Immature natural killer cell (primary cell): Measurements from ENCODE around the gene SEC16B. TPM values are rescaled to one million over a fixed set of nuclear protein-coding genes. Genes with fewer than 3 reads are reported as not detected.

ENCODE experiments used
- DNase-seq, 3 donors: peaks; one replicate each; pipeline ENCODE4 v3.0.0; 2022; ENCODE audit warnings: mixed read lengths in 1 of 3
- H3K27ac Mint-ChIP-seq, 6 donors: one replicate each; pipeline ENCODE4 v1.8.0; 2020; ENCODE audit warnings: mixed read lengths in 6 of 6, mild to moderate bottlenecking in 5 of 6, inconsistent platforms in 4 of 6, moderate library complexity in 3 of 6
- H3K27me3 Mint-ChIP-seq, 3 donors: one replicate each; pipeline ENCODE4 v1.8.0; 2020 to 2021; ENCODE audit warnings: low read depth in 3 of 3, mild to moderate bottlenecking in 3 of 3, mixed read lengths in 3 of 3, moderate library complexity in 3 of 3, inconsistent platforms in 1 of 3
- H3K36me3 Mint-ChIP-seq, 3 donors: one replicate each; pipeline ENCODE4 v1.8.0; 2020; ENCODE audit warnings: mixed read lengths in 3 of 3, inconsistent platforms in 2 of 3, mild to moderate bottlenecking in 2 of 3
- H3K4me1 Mint-ChIP-seq, 2 donors: one replicate each; pipeline ENCODE4 v1.8.0; 2020; ENCODE audit warnings: inconsistent platforms in 2 of 2, mild to moderate bottlenecking in 2 of 2, mixed read lengths in 2 of 2, moderate library complexity in 1 of 2
- H3K4me3 Mint-ChIP-seq, 5 donors: one replicate each; pipeline ENCODE4 v1.8.0; 2020; ENCODE audit warnings: mild to moderate bottlenecking in 5 of 5, mixed read lengths in 5 of 5, inconsistent platforms in 3 of 5, moderate library complexity in 3 of 5
- H3K9me3 Mint-ChIP-seq, 6 donors: one replicate each; pipeline ENCODE4 v1.8.0; 2020; ENCODE audit warnings: mild to moderate bottlenecking in 6 of 6, mixed read lengths in 6 of 6, inconsistent platforms in 4 of 6, moderate library complexity in 3 of 6
- polyA plus RNA-seq, 3 donors: library from polyadenylated mRNA; unstranded; fragments of 300-500 nt; fragmentation: Illumina TruSeq; gene quantifications; one replicate each; pipeline ENCODE4 v1.2.3, GENCODE V29; 2021

Gene SEC16B
- polyA plus RNA-seq, 3 donors from 2014 or later, result 0.21 TPM; not detected in 2

DNA sequence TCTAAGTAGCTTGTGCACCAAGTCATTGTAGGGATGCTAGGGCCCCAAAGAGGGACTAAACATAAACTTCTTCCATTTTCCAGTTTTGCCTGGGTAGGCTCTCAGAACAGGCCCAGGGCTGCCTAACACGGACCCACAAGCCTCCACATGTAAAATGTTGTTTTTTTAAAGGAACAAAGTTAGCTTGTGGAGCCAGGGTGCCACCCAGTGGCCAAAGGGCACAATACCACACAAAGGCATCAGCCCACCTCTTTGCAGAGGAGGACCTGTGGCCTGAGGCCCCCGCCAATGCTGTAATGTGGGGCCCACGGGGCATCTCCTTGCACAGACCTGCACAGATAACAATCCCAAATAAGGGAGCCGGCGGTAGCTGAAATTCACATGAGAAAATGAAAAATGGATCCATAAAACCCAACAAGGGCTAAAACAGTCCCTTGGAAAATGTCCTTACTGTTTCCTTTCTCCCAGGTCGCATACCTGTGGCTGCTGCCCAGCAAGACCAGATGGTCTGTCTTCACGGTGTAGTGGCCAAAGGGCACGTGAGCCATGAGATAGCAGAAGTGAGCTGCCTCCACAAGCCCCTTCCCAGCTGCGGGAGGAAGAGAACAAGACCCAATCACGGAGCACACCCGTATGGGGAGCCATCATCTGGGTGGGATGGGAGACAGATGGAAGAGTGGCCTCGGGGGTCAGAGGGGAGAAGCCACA, 23.8 kb downstream of the SEC16B start:
- Mint-ChIP-seq H3K4me1 (no peaks in the 10 kb centered on the region), H3K36me3 (no peaks in the 10 kb centered on the region), H3K4me3 (no peak overlapping the region), H3K27ac (no peak overlapping the region), H3K9me3 (peaks cover 0 to 4% (median 0%) of the 10 kb centered on the region in 6 donors), H3K27me3 (peaks cover 0 to under 1% (median 0%) of the 10 kb centered on the region in 3 donors)
- DNase-seq, result no peak

DNA sequence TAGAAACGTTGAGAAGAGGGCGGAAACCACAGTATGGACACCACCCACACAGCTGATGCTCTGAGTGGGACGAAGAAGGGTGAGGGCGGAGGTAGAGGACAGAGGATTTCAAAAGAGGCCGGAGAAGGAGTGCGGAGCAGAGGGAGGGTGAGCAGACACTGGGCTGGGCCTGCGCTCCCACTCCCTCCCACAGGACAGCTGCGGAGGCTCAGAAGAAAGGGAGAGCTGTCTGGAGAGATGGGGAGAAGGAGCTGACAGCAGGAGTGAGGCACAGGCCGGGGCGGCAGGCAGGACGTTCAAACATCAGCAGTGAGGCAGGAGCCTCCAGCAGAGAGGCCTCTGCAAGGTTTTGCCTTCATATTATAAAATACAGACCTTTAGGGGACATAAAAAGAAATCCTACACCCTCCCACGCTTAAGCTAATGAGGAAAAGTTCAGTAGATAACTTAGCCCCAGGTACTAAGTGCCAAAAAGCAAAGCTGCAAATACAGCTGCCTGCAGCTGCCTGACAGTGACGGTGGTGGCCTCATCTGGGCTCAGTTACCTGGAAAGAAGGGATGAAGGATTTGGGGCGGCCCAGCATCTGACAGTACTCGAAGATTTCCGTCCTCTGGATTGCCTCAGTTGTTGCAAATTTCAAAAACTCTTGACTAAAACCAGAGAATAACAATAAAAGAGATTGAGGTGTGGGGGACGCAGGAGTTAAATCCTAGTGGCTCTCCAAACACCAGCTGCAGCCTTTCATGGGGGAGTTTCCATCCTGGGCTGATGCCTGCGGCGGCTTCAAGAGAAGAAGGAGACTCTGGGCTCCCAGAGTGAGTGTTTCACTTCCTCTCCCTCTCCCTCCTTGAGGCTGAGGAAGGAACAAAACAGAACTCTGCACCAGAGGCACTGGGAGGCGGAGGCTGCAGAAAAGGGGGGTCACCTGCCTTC, 25.6 kb downstream of the SEC16B start:
- Mint-ChIP-seq H3K9me3 (peaks cover 0 to 4% (median 0%) of the 10 kb centered on the region in 6 donors), H3K4me3 (no peak overlapping the region), H3K36me3 (no peaks in the 10 kb centered on the region), H3K4me1 (no peaks in the 10 kb centered on the region), H3K27me3 (no peaks in the 10 kb centered on the region), H3K27ac (no peak overlapping the region)
- DNase-seq, result no peak

DNA sequence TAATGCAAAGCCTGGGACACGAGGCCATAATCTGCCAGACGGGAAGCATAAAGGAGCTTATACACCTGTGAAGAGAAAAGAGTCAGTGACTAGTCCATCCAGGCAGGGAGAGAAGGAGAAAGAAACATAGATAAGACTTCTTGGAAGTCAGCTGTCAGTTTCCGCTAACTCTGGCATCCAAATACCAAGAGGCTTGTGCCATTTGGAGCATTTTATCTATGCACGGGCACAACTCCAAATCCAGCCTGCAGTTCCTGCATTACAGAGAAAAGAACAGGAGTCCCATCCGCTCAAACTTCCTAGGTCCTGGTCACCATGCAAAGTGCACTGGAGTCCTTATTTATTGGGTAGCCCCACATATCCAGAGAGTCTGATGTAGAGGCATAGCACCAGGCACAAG, 27.9 kb downstream of the SEC16B start:
- Mint-ChIP-seq H3K4me3 (no peak overlapping the region), H3K27ac (no peak overlapping the region), H3K4me1 (no peaks in the 10 kb centered on the region), H3K36me3 (no peaks in the 10 kb centered on the region), H3K9me3 (peaks cover 0 to 4% (median 0%) of the 10 kb centered on the region in 6 donors), H3K27me3 (no peaks in the 10 kb centered on the region)
- no peak for DNase-seq

DNA sequence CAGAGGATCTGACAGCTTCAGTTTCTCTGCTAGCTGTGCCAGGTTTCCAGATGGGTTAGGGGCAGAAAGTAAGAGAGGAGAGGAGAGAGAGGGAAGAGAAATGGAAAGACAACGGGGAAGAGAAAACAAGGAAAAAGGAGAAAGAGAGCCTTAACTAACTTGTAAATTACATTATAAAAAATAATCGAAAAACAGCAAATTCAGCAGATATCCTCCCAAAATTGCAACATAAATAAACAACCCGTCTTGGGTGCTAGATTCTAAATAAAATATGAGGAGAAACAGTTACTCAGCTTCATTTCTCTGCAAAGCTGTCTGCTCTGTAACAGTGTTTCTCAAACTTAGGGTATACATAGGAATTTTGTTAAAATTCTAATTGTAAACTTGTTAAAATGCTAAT, 29.2 kb downstream of the SEC16B start:
- no peaks in the 10 kb centered on the region for H3K27me3 Mint-ChIP-seq
- no peak overlapping the region for H3K27ac Mint-ChIP-seq
- H3K4me1 Mint-ChIP-seq, result no peaks in the 10 kb centered on the region
- H3K36me3 Mint-ChIP-seq, result no peaks in the 10 kb centered on the region
- H3K9me3 Mint-ChIP-seq, result peaks cover 0 to 4% (median 0%) of the 10 kb centered on the region in 6 donors
- no peak overlapping the region for H3K4me3 Mint-ChIP-seq
- DNase-seq, result no peak

DNA sequence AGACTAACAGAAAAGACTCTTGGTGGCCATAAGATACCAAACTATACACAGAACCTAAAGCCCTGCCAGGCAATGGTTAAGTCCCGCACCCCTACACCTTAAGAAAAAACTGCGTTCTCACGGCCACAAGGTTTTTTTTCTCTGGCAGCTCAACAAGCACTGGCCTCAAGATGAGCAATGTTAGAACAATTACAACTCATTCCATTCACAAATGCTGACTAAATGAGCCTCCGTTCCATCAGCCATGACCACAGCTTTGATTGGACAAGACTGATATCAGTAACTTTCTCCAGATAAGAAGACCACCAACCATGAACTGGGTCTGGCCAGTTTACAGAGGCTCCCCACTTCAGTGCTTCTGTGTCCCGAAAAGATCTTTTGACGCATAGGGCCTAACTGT, 31.9 kb downstream of the SEC16B start:
- Mint-ChIP-seq H3K36me3 (no peaks in the 10 kb centered on the region), H3K27me3 (peaks cover 0 to 4% (median 0%) of the 10 kb centered on the region in 3 donors), H3K4me1 (no peaks in the 10 kb centered on the region), H3K9me3 (peaks cover 0 to 4% (median 0%) of the 10 kb centered on the region in 6 donors), H3K4me3 (no peak overlapping the region), H3K27ac (no peak overlapping the region)
- DNase-seq, result no peak

DNA sequence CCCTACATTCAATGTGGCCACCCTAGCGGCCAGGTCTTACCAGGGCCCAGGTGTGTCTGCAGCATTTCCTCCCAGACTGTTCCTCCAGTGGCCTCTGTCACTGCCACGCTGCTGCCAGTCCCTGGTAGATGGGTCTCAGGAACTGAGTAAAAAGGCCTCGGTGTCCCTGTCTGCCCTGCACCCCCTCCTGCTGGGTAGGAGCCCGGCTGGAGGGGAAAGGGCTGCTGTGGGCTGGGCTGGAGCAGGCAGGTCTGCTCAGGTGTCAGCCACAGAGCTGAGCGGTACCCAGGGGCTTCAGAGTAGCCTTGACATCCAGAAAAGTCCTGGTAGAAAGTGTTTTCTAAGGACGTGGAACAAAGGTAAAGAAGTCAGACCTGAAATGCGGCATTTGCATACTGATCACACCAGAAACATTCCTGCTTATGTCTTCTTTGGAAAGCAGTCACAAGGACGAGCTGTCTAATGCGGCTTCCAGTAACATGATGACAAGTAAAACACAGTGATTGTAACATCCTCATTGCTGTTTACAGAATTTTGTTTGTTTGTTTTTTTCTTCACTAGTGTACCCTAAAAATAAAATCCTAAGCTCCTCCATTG, 32.6 kb downstream of the SEC16B start:
- Mint-ChIP-seq H3K9me3 (peaks cover 0 to 6% (median 0%) of the 10 kb centered on the region in 6 donors), H3K27me3 (peaks cover 0 to 4% (median 0%) of the 10 kb centered on the region in 3 donors)

DNA sequence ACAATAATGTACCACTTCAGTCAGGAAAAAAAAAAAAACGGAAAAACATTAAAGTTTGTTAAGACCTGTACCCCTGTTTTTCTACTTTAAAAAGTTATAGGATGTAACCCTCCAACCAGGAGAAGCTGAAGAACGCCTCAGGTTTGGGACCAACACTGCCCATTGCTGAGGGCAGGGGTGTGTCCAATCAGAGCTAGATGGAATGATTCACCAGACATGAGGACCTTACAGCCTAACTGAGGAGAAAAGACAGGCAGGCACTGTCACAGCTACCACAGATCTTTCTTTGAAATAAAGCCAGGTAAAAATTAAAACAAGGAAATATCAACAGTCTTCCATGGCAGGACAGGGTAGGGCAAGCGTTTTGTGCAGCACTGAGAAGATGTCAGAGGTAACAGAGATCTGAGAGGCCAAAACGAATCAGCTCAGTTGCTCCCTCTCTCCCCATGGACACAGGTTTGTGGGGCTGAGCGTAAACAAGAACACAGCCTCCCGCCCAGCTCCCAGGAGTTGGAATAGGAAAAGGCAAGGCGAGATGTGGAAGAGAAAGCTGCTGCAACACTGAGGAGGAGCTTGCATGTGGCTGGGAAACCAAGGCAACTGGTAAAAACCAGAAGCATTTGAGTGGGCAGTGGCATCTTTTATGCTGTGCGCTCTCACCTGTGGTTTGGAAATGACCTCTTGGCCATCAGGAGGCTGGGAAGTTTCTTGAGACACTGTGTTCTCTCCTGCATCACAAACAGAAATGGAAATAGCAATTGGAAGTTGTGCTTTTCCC, 34.0 kb downstream of the SEC16B start:
- H3K9me3 Mint-ChIP-seq, result peaks cover 0 to 6% (median 0%) of the 10 kb centered on the region in 6 donors
- no peak for DNase-seq
- peaks cover 0 to 4% (median 0%) of the 10 kb centered on the region in 3 donors for H3K27me3 Mint-ChIP-seq
- no peaks in the 10 kb centered on the region for H3K4me1 Mint-ChIP-seq
- no peak overlapping the region for H3K27ac Mint-ChIP-seq
- no peak overlapping the region for H3K4me3 Mint-ChIP-seq
- H3K36me3 Mint-ChIP-seq, result no peaks in the 10 kb centered on the region

More for the DNA sequence above, 32.6 kb downstream of the SEC16B start:
- Mint-ChIP-seq H3K27ac (no peak overlapping the region), H3K36me3 (no peaks in the 10 kb centered on the region), H3K4me1 (no peaks in the 10 kb centered on the region), H3K4me3 (no peak overlapping the region)
- DNase-seq, result no peak

DNA sequence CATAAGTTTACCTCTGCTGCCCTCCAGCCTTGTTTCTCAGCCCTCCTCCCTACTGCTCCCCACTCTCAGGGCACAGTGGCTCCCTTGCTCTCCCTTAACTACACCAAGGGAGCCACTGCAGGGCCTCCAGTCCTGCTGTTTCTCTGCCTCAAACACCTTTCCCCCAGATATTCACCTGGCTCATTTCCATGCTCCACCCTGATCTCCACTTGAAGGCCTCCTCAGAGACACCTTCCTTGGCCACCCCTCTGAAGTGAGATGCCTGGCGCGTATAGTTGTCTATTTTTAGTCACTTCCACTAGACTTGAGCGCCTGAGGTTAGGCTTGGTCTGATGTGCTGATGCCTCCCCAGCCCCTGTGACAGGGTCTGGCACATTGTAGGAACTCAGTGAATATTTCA, 34.9 kb downstream of the SEC16B start:
- no peak for DNase-seq
- H3K4me3 Mint-ChIP-seq, result no peak overlapping the region
- peaks cover 0 to 6% (median 0%) of the 10 kb centered on the region in 6 donors for H3K9me3 Mint-ChIP-seq
- H3K36me3 Mint-ChIP-seq, result no peaks in the 10 kb centered on the region
- H3K27me3 Mint-ChIP-seq, result peaks cover 0 to 4% (median 0%) of the 10 kb centered on the region in 3 donors
- H3K4me1 Mint-ChIP-seq, result no peaks in the 10 kb centered on the region
- H3K27ac Mint-ChIP-seq, result no peak overlapping the region

DNA sequence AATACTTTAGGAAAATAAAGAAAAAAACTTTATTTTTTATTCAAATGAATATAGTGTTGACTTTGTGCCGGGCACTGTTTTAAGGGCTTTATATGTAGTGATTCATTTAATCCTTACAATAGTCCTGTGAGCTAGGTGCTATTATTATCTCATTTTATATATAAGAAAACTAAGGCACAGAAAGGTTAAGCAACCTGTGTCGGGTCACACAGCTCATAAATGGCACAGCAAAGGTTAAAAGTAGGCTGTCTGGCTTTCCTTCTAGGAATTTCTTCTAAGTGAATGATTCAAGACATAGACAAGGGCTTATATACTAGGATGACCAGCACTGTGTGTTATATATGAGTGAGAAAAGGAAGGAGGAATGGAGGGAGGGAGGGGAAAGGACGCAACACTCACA, 35.4 kb downstream of the SEC16B start:
- H3K9me3 Mint-ChIP-seq, result peaks cover 0 to 3% (median 0%) of the 10 kb centered on the region in 6 donors
- H3K27me3 Mint-ChIP-seq, result peaks cover 0 to 4% (median 0%) of the 10 kb centered on the region in 3 donors
- no peak overlapping the region for H3K4me3 Mint-ChIP-seq
- no peak for DNase-seq
- H3K36me3 Mint-ChIP-seq, result no peaks in the 10 kb centered on the region
- no peaks in the 10 kb centered on the region for H3K4me1 Mint-ChIP-seq
- no peak overlapping the region for H3K27ac Mint-ChIP-seq

DNA sequence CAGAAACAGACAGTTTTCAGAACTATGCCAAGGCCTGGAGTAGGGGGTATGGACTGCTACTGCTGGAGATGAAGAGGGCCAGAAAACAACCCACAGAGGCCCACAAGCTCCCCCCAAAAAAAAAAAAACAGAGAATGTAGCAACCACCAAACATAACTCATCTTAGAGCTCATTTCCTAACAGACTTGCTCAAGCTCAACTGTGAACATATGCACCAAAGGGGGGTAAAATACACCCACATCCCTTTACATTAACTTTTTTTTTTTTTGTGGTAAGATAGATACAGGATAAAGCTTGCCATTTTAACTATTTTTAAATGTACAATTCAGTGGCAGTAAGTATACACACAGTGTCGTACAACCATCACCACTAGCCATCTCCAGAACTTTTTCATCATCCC, 36.0 kb downstream of the SEC16B start:
- DNase-seq, result no peak
- Mint-ChIP-seq H3K27me3 (peaks cover 0 to 4% (median 0%) of the 10 kb centered on the region in 3 donors), H3K9me3 (peaks cover 0 to 6% (median 0%) of the 10 kb centered on the region in 6 donors), H3K4me3 (no peak overlapping the region), H3K4me1 (no peaks in the 10 kb centered on the region), H3K27ac (no peak overlapping the region), H3K36me3 (no peaks in the 10 kb centered on the region)

DNA sequence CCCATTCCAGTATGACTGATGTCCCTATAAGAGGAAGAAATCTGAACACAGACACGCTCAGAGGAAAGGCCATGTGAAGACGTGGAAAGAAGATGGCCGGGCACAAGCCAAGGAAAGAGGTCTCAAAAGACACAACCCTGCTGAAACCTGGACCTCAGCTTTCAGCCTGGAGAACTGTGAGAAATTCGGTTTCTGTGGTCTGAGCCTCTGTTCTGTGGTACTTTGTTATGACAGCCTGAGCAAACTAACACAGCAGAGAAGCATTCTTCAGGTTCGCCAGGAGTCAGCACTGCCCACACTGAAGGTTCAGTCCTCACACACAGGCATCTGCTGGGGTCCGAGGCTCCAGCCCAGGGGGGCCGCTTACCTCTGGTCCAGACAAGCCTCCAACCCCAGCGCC, 37.7 kb downstream of the SEC16B start:
- no peak overlapping the region for H3K4me3 Mint-ChIP-seq
- H3K27ac Mint-ChIP-seq, result no peak overlapping the region
- H3K27me3 Mint-ChIP-seq, result peaks cover 0 to 4% (median 0%) of the 10 kb centered on the region in 3 donors
- no peak for DNase-seq
- H3K9me3 Mint-ChIP-seq, result peaks cover 0 to 6% (median under 1%) of the 10 kb centered on the region in 6 donors
- H3K4me1 Mint-ChIP-seq, result no peaks in the 10 kb centered on the region
- H3K36me3 Mint-ChIP-seq, result no peaks in the 10 kb centered on the region

DNA sequence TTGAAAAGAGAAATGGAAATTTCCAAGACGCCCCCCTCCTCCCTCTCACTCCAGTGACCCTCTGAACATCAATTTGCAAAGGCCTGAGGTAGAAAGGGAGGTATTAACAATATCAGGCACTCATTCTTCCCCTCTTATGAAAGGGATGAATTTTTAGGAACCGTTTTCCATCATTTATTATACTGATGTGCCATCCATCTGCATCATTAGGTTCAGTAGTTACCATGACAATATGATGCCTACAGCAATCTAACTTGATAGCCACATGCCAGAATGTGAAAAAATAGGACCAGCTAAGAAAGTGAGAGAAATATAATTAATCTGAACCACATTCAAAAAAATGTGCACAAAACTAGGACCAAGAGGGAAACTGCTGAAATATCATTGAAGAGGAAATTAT, 40.9 kb downstream of the SEC16B start:
- no peak for DNase-seq
- H3K27me3 Mint-ChIP-seq, result no peaks in the 10 kb centered on the region
- H3K36me3 Mint-ChIP-seq, result no peaks in the 10 kb centered on the region
- no peak overlapping the region for H3K4me3 Mint-ChIP-seq
- H3K4me1 Mint-ChIP-seq, result no peaks in the 10 kb centered on the region
- peaks cover 0 to 6% (median 1%) of the 10 kb centered on the region in 6 donors for H3K9me3 Mint-ChIP-seq
- H3K27ac Mint-ChIP-seq, result no peak overlapping the region

DNA sequence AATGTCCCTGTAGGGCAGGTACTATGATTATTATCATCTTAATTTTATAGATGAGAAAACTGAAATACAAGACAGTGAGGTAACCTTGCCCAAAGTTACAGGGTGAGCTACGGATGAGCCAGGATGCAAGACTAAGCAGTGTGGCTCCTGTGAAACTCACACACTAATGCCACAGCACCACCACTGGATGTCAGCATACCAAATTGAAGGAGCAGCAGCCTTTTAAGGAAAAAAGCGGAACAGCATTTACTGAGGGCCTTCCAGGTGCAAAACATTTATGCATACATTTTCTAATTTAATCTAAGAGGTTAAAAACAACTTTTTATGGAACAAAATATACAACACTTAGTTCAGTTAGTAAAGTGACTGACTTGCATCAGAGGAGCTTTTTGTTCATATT, 41.7 kb downstream of the SEC16B start:
- peaks cover 0 to 6% (median 1%) of the 10 kb centered on the region in 6 donors for H3K9me3 Mint-ChIP-seq
- no peaks in the 10 kb centered on the region for H3K27me3 Mint-ChIP-seq
- no peak for DNase-seq
- H3K27ac Mint-ChIP-seq, result no peak overlapping the region
- H3K4me1 Mint-ChIP-seq, result no peaks in the 10 kb centered on the region
- H3K4me3 Mint-ChIP-seq, result no peak overlapping the region
- no peaks in the 10 kb centered on the region for H3K36me3 Mint-ChIP-seq
